Renal cortical epithelial cell (primary cell): ENCODE measurements around the gene GASK1A. TPM values are rescaled to one million over a fixed set of nuclear protein-coding genes. Genes with fewer than 3 reads are reported as not detected.

Experiments
- DNase-seq: peaks from one replicate; pipeline ENCODE4 v3.0.0-alpha.2; 2011; ENCODE audit warnings: low read depth
- total RNA-seq: library from RNA; depleted of rRNA; stranded (reverse); fragments of >200 nt; gene quantifications from 2 replicates; pipeline ENCODE4 v1.2.3, GENCODE V29; 2014

The GASK1A gene
- total RNA-seq, 1 donor from 2014 or later: 0.25 TPM

GRCh38 chr3:43086460-43087165, 107.5 kb downstream of the GASK1A start:
- DNase-seq: no peak

DNA sequence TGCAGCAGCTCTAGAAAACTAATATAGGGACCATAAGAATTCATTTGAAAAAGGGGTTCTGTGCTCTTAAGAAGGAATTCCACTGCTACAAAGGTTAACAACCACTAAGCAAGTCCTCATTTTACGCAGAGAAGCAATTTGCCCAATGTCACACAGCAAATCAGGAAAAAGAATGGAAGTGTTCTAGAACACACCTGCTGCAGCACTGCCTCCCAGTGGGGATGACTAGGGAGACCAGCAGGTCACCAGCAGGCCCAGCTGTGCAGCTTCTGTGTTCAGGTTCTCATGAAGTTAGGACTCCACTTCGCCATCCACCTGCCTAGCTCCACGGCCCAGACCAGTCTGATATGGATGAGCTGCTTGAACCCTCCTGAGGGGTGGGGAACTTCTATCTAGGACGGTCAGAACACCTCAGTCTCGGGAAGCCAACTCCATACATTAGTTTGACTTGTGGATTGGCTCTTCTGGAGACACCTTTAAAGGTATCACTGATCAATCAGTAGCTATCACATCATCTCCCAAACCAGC, 108.2 kb downstream of the GASK1A start:
- DNase-seq: no peak

GRCh38 chr3:43089081-43089480, 110.0 kb downstream of the GASK1A start:
- DNase-seq: no peak

- DNase-seq: no peak
Observed at GRCh38 chr3:43090238-43090637, 111.1 kb downstream of the GASK1A start.

DNA sequence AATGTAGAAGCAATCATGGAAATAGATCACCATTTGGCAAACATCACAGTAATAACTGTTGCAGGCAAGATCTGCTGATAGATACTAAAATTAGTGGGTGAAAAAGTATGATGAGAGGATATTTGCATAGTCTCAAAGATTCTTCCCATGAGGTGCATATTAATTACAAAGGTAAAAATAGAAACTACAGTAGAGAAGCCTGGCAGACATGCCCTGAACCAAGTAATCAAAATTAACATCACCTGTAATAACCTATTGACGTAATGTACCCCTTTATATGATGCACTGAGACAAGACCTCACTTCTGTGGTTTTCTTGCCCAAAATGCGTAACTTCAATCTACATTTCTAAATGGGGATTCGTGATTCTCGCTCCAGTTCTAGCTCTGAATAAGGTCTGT, 112.4 kb downstream of the GASK1A start:
- no peak for DNase-seq

- no peak for DNase-seq
Observed at GRCh38 chr3:43093006-43093405, 113.9 kb downstream of the GASK1A start.

- DNase-seq: no peak
Observed at GRCh38 chr3:43093974-43094373, 114.9 kb downstream of the GASK1A start.

DNA sequence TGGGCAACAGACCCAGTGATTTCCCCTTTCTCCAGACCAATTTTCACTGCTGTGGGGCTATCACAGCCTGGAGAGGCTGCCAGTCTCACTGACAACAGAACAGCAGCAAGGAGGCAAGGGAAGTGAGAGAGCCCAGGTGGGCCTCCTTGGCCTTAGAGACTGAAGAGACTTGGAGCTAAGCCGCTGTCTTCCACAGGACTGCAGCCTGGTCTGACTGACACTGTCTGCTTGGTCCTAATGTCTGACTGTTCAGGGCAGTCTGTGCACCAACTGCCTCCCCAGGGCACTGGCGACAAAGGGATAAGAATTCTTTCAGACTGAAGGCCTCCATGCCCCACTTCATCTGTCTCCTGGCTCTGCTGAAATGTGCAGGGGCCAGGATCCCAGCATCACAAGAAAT, 115.3 kb downstream of the GASK1A start:
- DNase-seq: no peak

- no peak for DNase-seq
Observed at GRCh38 chr3:43094851-43095250, 115.7 kb downstream of the GASK1A start.

GRCh38 chr3:43095370-43095769, 116.3 kb downstream of the GASK1A start:
- DNase-seq: no peak

- DNase-seq: no peak
Observed at GRCh38 chr3:43096761-43097160, 117.7 kb downstream of the GASK1A start.

GRCh38 chr3:43097400-43098080, 118.4 kb downstream of the GASK1A start:
- no peak for DNase-seq

DNA sequence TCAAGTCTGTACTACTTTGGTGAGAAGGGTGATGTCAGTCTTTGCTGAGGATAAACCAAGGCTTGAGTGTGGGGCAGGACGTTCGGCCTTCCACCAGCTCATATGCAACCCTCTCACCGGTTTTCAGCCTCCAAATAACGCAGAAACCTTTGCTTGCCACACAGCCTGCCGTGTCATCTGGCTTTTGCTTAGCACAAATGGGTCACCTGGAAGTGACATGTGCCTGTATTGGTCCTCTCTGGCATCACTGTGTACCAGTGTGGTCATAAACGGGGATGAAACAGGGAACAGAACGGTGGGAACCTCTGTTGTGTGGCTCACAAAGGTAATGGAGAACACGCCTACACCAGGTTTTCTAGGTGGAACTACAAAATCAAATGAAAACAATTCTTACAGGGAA, 119.7 kb downstream of the GASK1A start:
- no peak for DNase-seq

DNA sequence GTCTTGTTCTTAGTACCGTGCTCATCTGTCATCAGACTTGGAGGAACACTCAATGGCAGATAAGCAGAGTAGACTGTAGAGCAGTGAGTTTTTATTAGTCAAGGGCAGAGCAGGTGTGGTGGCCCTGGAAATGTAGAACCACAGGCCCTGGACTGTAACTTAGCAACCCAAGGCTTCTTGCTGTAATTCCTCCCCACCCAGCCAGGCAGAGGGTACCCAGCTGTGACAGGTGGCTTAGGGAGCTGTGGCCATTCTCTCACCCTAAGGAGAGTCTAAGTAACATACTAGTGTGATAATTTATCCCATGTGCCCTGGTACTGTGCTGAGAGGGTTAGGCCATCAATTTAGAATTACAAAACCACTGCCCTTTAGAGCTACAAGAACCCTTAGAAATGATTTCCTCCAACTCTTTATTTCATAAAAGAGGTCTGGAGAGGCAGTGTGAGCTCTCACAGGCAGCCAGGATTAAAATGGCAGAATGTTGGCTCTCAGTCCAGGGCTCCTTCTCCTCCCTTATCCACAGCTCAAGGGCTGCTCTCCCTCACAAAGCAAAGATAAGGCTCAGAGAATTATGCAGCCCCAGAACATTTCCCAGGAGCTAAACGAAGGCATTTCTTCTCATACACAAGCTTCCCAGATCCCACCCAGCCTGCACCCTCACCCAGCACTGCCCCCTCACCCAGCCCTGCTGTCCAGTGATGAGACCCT, 123.8 kb downstream of the GASK1A start:
- no peak for DNase-seq

DNA sequence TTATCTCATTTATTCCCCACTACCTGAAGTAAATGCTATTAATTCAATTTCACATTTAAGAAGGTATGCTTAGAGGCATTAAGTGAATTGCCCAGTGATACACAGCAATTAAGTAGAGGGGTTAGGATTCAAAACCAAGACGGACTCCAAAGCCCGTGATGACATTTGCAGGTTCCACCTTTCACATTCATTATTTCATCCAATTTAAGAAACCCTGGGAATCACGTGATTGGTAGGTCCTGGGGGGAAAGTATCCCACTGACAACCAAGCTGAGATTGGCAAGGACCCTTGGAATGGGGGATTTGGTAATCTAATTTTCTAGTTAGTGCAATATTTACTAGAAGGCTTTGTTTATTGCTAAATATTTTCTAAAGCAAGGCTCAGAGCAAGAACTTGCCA, 124.9 kb downstream of the GASK1A start:
- DNase-seq: no peak

DNA sequence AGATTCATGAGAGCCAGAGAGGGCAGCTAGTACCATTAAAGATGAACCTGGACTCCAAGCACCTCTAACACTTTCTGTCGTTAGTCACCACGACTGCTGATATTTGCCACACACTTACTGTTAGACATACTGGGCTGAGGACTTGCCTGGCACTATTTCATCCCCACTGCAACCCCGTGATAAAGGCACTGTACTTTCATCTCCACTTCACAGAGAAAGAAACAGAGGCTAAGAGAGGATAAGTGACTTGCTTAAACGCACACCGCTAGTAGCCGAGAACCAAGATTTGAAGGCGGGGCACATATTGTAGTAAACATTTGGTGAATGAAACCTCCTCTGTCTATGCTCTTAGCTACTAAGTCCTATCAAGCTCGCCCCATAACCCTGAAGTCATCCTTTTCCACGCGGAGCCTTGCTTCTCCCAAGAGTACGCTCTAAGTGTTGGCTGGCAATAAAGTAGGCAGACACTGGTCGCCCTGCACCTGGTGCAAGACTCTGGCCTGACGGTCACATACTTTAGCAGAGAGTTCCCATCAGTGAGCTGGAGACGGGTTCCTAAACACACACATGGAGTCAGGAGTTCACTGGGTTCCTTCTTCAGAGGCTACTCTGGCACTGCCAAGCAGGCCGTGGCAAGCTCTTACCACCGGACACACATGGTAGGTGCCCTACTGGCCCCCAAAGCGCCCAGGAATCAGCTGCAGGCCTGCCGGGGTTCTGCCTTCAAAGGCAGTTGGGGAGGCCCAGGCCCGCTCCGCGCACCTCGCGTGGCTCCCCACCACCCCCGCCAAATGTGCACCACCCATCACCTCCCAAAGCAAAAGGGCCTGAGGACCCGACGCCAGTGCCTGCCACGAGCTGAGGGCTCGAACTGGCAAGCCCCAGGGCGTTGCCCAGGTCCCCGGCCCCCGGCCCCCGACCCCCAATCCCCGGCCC, 125.8 kb downstream of the GASK1A start:
- no peak for DNase-seq

DNA sequence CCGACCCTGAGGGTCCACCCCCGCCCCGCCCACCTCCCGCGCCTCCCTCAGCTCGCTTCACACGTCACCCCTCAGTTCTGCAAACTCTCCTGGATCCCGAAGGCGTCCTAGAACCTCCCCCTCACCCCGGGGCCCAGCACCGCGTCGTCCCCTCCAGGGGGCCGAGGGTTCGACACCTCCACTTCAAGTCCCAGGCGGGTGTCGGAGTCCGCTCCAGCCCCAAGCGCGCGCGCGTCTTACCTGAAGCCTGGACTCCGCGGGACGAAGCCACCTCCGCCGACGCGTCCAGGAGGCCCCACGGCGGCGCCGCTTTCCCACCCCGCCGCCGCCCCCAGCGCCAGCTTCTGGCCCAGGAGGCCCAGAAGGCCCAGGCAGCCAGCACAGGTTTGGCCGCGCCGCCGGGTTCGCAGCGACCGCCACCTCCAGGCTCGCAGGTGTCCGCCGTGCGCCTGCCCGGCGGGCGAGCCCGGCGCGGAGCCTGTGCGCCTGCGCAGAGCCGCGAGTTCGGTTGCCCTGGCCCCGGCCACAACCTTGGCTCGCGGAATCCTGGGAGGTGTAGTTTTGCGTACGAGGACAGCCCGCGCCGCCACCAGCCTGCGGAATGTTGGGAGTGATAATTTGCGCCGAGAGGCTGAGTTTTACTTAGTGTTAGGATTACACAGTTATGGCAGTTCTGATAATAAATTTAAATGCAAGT, 126.6 kb downstream of the GASK1A start, which contains the start of gene POMGNT2:
TSS of gene POMGNT2 (minus strand) at position 484 of the 697 bp plus-strand sequence. CDS start 24,648 bp downstream, outside the sequence.
- DNase-seq: peak; percentile 72

DNA sequence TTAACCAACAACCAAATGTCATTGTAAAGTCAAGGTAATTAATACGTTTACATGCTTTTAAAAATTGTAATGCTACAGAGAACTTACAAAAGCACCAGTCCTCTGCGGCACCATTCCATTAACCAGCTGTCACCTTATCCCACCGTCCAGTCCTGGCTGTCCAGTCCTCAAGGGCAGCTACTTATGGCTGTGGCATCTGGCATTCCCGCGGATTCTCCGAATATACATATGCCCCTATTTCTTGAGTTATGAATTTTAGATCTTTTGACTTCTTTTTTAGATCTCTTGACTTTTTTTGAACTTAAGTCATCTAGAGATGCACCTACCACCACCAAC, 127.2 kb downstream of the GASK1A start:
- no peak for DNase-seq
